Midbrain (tissue), 1 donor: ENCODE measurements around the gene PERM1.
"Not testable (repeated sequence)": the region's sequence is repeated elsewhere in the genome, so short reads cannot be mapped to it uniquely, and the experiment has no call there.

ENCODE experiments used
- DNase-seq: peaks from one replicate; lab custom pipeline; 2025; lab: John Stamatoyannopoulos, UW

The PERM1 gene

DNA sequence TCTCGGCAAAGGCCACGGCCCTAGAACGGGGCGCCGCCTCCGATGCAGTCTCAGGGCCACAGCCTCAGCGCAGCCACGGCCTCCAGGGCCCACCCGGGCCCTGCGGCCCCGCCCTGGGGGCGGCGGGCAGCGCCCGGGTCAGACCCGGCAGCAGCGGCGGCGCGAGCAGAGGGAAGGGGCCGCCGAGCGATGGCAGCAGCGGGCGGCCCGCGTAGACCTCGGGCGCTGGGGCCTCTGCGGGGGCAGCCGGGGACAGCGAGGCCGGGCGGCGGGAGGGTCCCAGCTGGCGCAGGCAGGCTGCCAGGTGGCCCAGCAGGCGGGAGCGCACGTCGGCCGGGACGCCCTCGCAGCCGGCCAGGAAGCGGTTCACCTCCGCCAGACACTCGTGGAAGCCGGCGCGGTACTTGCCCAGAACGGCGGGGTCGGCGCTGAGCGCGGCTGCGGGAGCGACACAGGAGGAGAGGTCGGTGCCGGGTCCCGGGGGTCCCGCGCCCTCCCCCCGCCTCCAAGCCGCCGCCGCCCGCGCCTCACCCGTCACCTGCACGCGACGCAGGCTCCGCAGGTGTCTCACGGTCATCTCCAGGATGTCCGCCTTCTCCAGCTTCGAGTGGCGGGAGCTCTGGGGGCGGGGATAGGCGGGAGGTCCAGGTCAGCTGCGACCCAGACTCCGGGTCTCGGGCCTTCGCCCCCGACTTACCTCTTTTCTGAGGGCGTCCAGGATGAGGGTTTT is 17.3 kb upstream of the PERM1 start:
- DNase-seq, result no peak

- DNase-seq, result no peak
Measured at GRCh38 chr1:998745-998994, 16.8 kb upstream of the PERM1 start.

DNA sequence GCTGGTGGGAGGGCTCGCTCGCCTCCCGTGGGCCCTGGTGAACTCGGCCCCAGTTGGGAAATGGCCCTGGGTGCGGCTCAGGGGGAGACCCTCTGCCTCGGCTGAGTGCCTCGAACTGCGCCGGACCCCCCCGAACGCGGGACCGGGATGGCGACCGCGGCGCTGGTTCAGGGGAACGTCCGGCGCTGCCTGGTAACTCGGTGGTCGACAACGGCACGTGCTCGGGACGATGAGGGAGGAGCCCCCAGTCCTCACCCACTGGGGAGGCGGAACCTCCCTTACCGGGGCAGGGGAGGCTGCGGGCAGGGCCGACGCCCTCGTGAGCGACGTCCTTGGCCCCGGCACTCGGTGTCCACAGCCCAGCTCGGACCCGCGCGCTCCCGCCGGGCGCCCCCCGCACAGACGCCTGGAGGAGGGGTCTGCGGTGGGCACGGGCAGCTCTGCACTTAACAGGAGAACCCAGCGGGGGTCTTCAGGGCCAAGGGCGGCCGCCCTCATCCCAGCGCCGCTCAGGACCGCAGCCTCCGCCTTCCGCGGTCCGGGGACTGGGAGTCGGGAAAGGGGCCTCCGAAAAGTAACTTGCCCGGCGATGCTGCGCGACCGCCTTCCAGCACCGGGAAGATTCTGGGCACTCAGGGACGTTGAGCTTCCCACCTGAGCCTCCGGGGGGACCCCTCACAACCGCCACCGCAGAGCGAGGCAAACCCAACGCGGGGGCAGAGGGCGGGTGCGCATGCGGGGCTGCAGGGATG is 16.3 kb upstream of the PERM1 start:
- no peak for DNase-seq

- DNase-seq, result no peak
Measured at GRCh38 chr1:997713-997992, 15.8 kb upstream of the PERM1 start.

DNA sequence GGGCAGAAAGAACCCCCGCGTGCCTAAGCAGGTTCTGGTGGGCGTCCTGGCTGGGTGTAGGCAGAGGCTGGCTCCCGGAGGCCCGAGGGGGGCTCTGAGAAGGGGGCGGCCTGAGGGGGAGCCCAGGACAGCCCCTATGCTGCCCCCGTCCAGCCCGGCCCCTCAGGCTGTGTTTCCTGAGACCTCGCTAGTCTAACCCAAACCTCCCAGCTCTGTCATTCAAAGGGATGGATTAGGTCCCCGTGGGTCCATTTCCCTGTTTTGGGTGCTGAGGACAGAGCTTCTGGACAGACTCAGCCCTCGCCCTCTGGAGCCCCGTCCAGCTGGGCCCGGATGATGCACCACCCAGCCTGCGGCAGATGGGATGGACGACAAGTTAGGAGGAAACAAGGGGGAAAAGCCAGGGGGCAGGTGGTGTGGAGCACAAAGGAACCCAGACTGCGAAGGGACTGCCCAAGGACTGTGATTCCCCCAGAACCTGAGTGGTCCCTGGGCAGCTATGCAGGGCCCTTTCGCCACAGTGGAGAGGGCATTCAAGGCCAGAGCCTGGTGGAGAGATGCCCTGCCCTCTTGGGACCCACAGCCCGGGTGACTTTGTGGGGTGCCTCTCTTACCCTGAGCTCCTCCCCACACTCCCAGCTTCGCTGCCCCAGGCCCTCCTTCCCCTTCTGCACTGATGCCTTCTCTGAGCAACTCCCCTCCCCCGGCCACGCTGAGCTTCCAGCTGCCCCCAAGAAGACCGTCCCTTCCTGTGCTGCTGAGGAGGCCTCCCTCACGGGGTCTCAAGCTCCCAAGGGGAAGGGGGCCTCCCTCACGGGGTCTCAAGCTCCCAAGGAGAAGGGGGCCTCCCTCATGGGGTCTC is 15.2 kb upstream of the PERM1 start:
- no peak for DNase-seq

- DNase-seq, result no peak
Measured at GRCh38 chr1:995665-996633, 14.1 kb upstream of the PERM1 start.

DNA sequence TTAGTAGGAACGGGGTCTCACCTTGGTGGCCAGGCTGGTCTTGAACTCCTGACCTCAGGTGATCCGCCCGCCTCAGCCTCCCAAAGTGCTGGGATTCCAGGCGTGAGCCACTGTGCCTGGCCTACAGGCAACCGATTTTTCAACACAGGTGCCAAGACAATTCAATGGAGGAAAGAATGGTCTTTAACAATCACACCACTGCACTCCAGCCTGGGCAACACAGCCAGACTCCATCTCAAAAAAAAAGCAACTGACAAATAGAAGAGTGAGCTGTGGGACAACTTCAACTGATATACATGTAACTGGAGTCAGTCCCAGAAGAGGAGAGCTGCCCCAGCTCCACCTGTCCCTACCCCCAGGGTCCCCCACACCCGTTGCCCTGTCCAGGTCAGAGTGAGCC is 12.7 kb upstream of the PERM1 start:
- DNase-seq, result not testable (repeated sequence)

- DNase-seq, result no peak
Measured at GRCh38 chr1:993379-993995, 11.6 kb upstream of the PERM1 start.

DNA sequence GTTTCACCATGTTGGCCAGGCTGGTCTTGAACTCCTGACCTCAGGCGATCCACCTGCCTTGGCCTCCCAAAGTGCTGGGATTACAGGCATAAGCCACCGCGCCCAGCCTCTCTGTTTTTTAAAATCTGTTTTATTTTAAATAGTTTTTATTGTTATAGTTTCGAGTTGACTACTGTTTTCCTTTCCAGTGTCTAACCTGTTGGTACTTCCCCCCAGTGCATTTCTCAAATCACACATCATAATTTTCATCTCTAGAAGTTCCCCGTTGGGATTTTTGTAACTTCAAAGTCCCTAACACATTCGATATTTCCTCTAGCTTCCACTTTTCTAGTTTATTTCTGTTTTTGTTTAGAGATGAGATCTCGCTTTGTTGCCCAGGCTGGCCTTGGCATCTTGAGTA is 10.5 kb upstream of the PERM1 start:
- no peak for DNase-seq

GRCh38 chr1:991895-992294 is 10.0 kb upstream of the PERM1 start:
- DNase-seq, result no peak

DNA sequence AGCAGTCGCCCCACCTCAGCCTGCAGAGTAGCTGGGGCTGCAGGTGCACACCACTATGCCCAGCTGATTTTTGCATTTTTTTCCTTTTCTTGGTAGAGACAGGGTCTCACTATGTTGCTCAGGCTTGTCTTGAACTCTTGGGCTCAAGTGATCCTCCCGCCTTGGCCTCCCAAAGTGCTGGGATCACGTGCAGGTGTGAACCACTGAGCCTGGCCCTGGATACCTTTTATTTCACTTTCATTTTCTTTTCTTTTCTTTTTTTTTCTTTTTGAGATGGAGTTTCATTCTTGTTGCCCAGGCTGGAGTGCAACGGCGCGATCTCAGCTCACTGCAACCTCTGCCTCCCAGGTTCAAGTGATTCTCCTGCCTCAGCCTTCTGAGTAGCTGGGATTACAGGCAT is 9.4 kb upstream of the PERM1 start:
- not testable (repeated sequence) for DNase-seq

DNA sequence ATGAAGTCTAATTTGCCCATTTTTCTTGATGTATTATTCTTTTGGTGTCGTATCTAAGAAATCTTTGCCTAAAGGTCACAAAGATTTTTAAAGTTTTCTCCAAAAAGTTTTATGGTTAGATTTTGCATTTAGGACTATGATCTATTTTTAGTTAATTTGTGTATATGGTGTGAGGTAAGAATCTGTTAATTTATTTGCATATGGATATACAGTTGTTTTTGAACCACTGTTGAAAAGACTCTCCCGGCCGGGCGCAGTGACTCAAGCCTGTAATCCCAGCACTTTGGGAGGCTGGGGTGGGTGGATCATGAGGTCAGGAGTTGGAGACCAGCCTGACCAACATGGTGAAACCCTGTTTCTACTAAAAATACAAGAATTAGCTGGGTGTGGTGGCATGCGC is 6.2 kb upstream of the PERM1 start:
- not testable (repeated sequence) for DNase-seq

DNA sequence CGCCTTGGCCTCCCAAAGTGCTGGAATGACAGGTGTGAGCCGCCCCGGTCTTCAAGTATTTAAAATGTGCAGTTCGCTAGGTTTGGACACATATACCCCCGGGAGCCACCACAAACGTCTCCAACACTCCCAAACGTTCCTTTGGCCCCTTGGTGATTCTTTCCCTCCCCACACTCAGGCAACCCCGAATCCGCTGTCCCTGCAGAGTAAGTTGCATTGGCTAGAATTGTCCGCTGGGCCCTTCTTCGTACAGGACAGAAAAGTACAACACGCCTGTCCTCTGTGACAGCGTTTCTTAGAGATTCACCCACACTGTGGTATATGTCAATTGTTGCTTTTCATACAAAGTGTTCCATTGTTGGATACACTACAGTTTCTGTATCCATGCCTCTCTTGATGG is 3.2 kb upstream of the PERM1 start:
- no peak for DNase-seq

GRCh38 chr1:984476-984814 is 2.6 kb upstream of the PERM1 start:
- DNase-seq, result no peak

DNA sequence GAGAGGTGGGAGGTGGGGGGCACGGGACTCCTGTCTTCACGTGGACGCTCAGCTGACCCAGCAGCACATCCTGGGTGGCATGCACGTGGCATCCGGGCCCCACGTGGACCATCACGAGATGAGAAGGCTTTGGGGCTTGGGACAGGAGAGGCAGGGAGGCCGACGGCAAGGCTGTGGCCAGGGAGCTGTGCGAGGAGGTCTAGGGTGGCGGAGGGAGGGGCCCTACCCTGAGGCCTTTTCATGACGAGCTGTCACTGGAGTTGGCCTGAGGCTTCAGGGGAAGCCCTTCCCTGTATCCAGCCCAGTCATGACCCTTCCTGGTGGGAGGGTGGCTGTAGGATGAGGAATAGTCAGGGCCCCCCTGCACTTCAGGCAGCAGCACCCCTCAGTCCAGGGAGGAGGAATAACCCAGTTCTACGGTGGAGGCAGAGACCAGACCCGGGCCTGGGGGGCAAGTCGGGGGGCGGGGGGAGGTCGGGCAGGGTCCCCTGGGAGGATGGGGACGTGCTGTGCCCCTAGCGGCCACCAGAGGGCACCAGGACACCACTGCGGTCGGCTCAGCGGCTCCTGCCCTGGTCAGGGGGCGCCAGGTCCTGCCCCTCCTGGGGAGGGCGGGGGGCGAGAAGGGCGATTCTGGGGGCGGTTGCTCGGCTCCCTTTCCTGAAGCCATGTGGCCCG is 2.0 kb upstream of the PERM1 start:
- DNase-seq, result peak; percentile 16

- no peak for DNase-seq
Measured at GRCh38 chr1:982765-983436, 1.0 kb upstream of the PERM1 start.

GRCh38 chr1:981491-981954 is 370 bp downstream of the PERM1 start:
- no peak for DNase-seq

DNA sequence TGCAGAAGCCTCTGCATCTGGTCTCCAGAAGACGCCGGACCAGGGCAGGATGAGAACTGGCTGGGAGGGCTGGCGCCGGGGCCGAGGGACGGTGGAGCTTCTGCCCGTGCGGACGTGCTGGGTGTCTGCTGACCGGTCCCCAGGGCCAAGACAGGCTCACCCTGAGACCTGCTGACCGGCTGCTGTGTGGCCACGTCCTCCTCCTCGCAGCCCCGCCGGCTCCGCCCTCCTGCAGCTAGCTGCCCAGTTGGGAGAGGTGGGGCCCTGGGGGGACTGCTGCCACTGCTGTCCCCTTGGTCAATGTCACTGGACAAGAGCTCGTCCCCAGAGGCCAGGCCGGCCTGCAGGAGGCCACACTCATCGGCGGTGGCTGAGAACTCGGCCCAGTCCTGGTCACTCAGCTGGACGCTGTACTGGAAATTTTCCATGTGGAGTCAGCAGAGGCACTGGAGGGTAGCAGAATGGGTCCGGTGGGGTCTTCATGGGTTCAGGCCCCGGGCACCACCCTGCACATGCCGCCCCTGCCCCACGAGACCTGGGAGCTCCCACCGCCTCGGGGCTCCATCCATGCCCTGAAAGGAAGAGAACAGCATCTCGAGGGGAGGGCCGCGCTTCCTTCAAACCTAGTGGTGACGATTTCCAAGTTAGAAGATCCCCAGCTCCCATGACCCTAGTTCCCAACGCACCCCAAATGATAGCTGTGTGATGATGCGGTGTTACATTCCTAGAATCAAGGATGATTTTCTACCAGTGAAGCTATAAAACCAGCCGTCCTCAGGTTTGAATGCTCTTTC is 1.1 kb downstream of the PERM1 start:
- no peak for DNase-seq

GRCh38 chr1:980137-980571 is 1.7 kb downstream of the PERM1 start:
- DNase-seq, result no peak

DNA sequence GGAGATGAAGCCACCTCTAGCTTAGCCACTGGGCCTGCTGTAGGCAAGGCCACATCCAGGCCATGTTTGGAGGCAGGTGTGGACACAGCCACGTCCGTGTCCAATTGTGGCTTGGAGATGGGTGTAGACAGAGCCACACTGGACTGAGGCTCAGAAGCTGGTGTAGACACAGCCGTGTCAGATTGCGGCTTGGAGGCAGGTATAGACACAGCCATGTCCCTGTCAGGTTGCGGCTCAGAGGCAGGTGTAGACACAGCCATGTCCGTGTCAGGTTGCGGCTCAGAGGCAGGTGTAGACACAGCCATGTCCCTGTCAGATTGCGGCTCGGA is 2.2 kb downstream of the PERM1 start:
- no peak for DNase-seq
